ENCODE data around the gene KSR1. TPM values are rescaled to one million over a fixed set of nuclear protein-coding genes. Genes with fewer than 3 reads are reported as not detected.

The KSR1 gene
- total and polyA plus RNA-seq, 9 of the 15 experiments (the other 6 are each of a cell fraction or from before 2014, with no cell fraction given): 1.4 to 51.7 (median 18.4) TPM

GRCh38 chr17:27668488-27668823 is 212.2 kb downstream of the KSR1 start:
- Histone ChIP-seq H3K4me1 (replicated peaks in 1 of 2; ENCODE audit: control insufficient read depth in 2 of 2, insufficient read depth in 2 of 2, low read length in 2 of 2) (no peaks in the 10 kb centered on the region), H3K27ac (ENCODE audit: extremely low read depth, low read depth, low read length) (no peak overlapping the region), H2AFZ (ENCODE audit: low read depth, low read length) (no peak overlapping the region), H3K36me3 (ENCODE audit: control insufficient read depth, insufficient read depth, low read length) (no peaks in the 10 kb centered on the region), H4K20me1 (replicated peaks; ENCODE audit: control insufficient read depth, insufficient read depth, low read length) (no peaks in the 10 kb centered on the region), H3K79me2 (ENCODE audit: control insufficient read depth, insufficient read depth, low read length) (no peaks in the 10 kb centered on the region), H3K4me2 (ENCODE audit: insufficient read depth, low read length) (no peak overlapping the region), H3K4me3 (no peak overlapping the region), H3K9me3 (replicated peaks; ENCODE audit: control insufficient read depth, insufficient read depth, low read depth, low read length) (no peaks in the 10 kb centered on the region), H3K9ac (ENCODE audit: insufficient read depth in 1 of 2, low read depth in 2 of 2, low read length in 2 of 2) (no peak overlapping the region), H3K9me1 (ENCODE audit: control insufficient read depth, insufficient read depth, low read length) (no peaks in the 10 kb centered on the region), H3K27me3 (ENCODE audit: control insufficient read depth in 2 of 2, insufficient read depth in 2 of 2, low read length in 2 of 2) (peaks cover 0 to 29% of the 10 kb centered on the region in 2 experiments; a peak in 3 of 5 replicates)
- intact Hi-C loops (cut with micrococcal nuclease) (no loop called here), in situ Hi-C loops (cut with MboI) (loop anchor here (10.0 kb wide), 1 partner anchor 76 kb away; no protein-coding TSS in a partner anchor)
- no peak for FAIRE-seq
- ChIA-PET CTCF (ENCODE audit: low intra/inter-chr PET ratio) (no interaction called here), POLR2A (no interaction called here)
- TF ChIP-seq HEY1 (CRISPR knock-in tag; IDR thresholded peaks at IDR 0.05; ENCODE audit: borderline replicate concordance): no peak
- no peak for TF ChIP-seq CBX1 (IDR thresholded peaks at IDR 0.05; ENCODE audit: low read depth)
- no peak for TF ChIP-seq ZNF24 (IDR thresholded peaks at IDR 0.05)
- TF ChIP-seq PHF21A (IDR thresholded peaks at IDR 0.05; ENCODE audit: borderline replicate concordance, low read depth): no peak
- TF ChIP-seq SRSF1 (IDR thresholded peaks at IDR 0.05; ENCODE audit: low read depth, low read length): no peak
- no peak for TF ChIP-seq TBL1XR1 (IDR thresholded peaks at IDR 0.05; ENCODE audit: low read length in 2 of 2)
- no peak for TF ChIP-seq ZZZ3 (IDR thresholded peaks at IDR 0.05)
- no peak for TF ChIP-seq SNAPC5 (CRISPR knock-in tag; IDR thresholded peaks at IDR 0.05)
- TF ChIP-seq E2F3 (CRISPR knock-in tag; IDR thresholded peaks at IDR 0.05): no peak
- TF ChIP-seq PCBP1 (IDR thresholded peaks at IDR 0.05; ENCODE audit: low read depth, low read length, poor library complexity, severe bottlenecking): no peak
- TF ChIP-seq RBM14 (IDR thresholded peaks at IDR 0.05; ENCODE audit: borderline replicate concordance, insufficient read depth, low read depth, low read length): no peak
- TF ChIP-seq ATF4 (CRISPR knock-in tag; IDR thresholded peaks at IDR 0.05): no peak
- no peak for TF ChIP-seq TAF15 (IDR thresholded peaks at IDR 0.05; ENCODE audit: low read depth, low read length)
- no peak for TF ChIP-seq MTA2 (IDR thresholded peaks at IDR 0.05; ENCODE audit: low read depth)
- no peak for TF ChIP-seq JUN (IDR thresholded peaks at IDR 0.05; ENCODE audit: borderline replicate concordance, low read depth, low read length)
- TF ChIP-seq JUN (CRISPR knock-in tag; IDR thresholded peaks at IDR 0.05; ENCODE audit: borderline replicate concordance): no peak
- no peak for DNase-seq (ENCODE audit: extremely low read depth in 1 of 4, low spot score in 3 of 4)
- WGBS (ENCODE audit: insufficient coverage, low coverage, missing lambda C conversion rate): 0% methylated on average over 2 of the region's 2 CpGs
- BruUV-seq (replicated peaks): no TSS peak
- no peak for ATAC-seq
